K562 (cell line): Measurements from ENCODE around the gene CST5. TPM values are rescaled to one million over a fixed set of nuclear protein-coding genes. Genes with fewer than 3 reads are reported as not detected.

Experiments used
- ATAC-seq: fragments of 200-7000 bp; cut with Tn5 transposase; 3 replicates; pipeline ENCODE4 v1.9.1; 2020; ENCODE audit warnings: moderate library complexity
- BruUV-seq: library from RNA; stranded (reverse); fragments of 400-500 nt; replicated peaks from 2 replicates; lab custom pipeline; 2021; lab: Mats Ljungman, UMichigan
- CTCF ChIA-PET: fragments of 300-600 bp; formaldehyde crosslinking; extraction: SDS; loops from one replicate; lab custom pipeline; 2021; ENCODE audit warnings: low intra/inter-chr PET ratio; lab: Yijun Ruan, JAX
- POLR2A ChIA-PET: fragments of 300-600, 350-650 bp; sonication (Branson Sonifier 250); formaldehyde crosslinking; extraction: SDS; loops from one replicate; lab custom pipeline; 2021; ENCODE audit warnings: antibody characterized with exemption, inconsistent platforms; lab: Yijun Ruan, JAX
- DNase-seq, 4 experiments: peaks; one replicate each; pipeline versions ENCODE4 v3.0.0 to v3.0.0-alpha.2; 2011 to 2018; ENCODE audit warnings: low spot score in 3 of 4, mixed read lengths in 3 of 4; ENCODE audit errors: extremely low read depth in 1 of 4
- FAIRE-seq: peaks from 2 replicates; lab custom pipeline; 2011; peaks lifted over from hg19 to GRCh38; lab: Jason Lieb, UNC
- H2AFZ ChIP-seq: 2 replicates; pipeline ENCODE4 v1.6.0; 2011; ENCODE audit warnings: low read depth, low read length, control low read depth, inconsistent platforms
- H3K27ac ChIP-seq: fragments of 200-600 bp; 3 replicates; pipeline ENCODE4 v1.8.0; 2011; ENCODE audit warnings: low read depth, mild to moderate bottlenecking, control low read depth, inconsistent platforms, low read length, moderate library complexity, mixed read lengths; ENCODE audit errors: extremely low read depth
- H3K27me3 ChIP-seq, 2 experiments: fragments of 300-600 bp in 1 of 2; 2 replicates in 1 of 2; 3 replicates in 1 of 2; pipeline versions ENCODE4 v1.6.0 to v1.8.0; 2011; ENCODE audit warnings: inconsistent platforms in 2 of 2, low read length in 2 of 2, mild to moderate bottlenecking in 1 of 2, mixed read lengths in 1 of 2, moderate library complexity in 1 of 2; ENCODE audit not compliant: control insufficient read depth in 2 of 2, insufficient read depth in 2 of 2
- H3K36me3 ChIP-seq: fragments of 300-600 bp; 3 replicates; pipeline ENCODE4 v1.8.0; 2011; ENCODE audit warnings: mild to moderate bottlenecking, low read length, inconsistent platforms; ENCODE audit not compliant: control insufficient read depth, insufficient read depth
- H3K4me1 ChIP-seq, 2 experiments: fragments of 200-600 bp in 1 of 2; replicated peaks in 1 of 2; 2 replicates in 1 of 2; 3 replicates in 1 of 2; pipeline versions ENCODE4 v1.5.1 to v1.8.0; 2011; ENCODE audit warnings: inconsistent platforms in 2 of 2, low read length in 2 of 2, mild to moderate bottlenecking in 1 of 2, mixed read lengths in 1 of 2, moderate library complexity in 1 of 2; ENCODE audit not compliant: control insufficient read depth in 2 of 2, insufficient read depth in 2 of 2
- H3K4me2 ChIP-seq: 2 replicates; pipeline ENCODE4 v1.6.1; 2011; ENCODE audit warnings: low read length, control low read depth, inconsistent platforms, mixed read lengths; ENCODE audit not compliant: insufficient read depth
- H3K4me3 ChIP-seq: fragments of 200-600 bp; sonication (generic), shearing (Covaris generic); 2 replicates; pipeline ENCODE4 v1.5.1; 2016; ENCODE audit warnings: control low read depth, inconsistent platforms
- H3K79me2 ChIP-seq: fragments of 200-600 bp; 3 replicates; pipeline ENCODE4 v1.8.0; 2011; ENCODE audit warnings: low read length, inconsistent platforms; ENCODE audit not compliant: control insufficient read depth, insufficient read depth
- H3K9ac ChIP-seq, 2 experiments: 2 replicates each; pipeline versions ENCODE4 v1.6.0 to v1.6.1; 2011; ENCODE audit warnings: low read depth in 2 of 2, low read length in 2 of 2, control low read depth in 1 of 2, inconsistent platforms in 1 of 2, mild to moderate bottlenecking in 1 of 2, mixed read lengths in 1 of 2; ENCODE audit not compliant: insufficient read depth in 1 of 2
- H3K9me1 ChIP-seq: one replicate; pipeline ENCODE4 v1.6.0; 2011; ENCODE audit warnings: inconsistent platforms, mild to moderate bottlenecking, low read length, moderate library complexity; ENCODE audit not compliant: control insufficient read depth, insufficient read depth
- H3K9me3 ChIP-seq: replicated peaks from 2 replicates; pipeline ENCODE4 v1.5.1; 2011; ENCODE audit warnings: low read depth, low read length, inconsistent platforms; ENCODE audit not compliant: control insufficient read depth, insufficient read depth
- H4K20me1 ChIP-seq: replicated peaks from 2 replicates; pipeline ENCODE4 v1.6.1; 2011; ENCODE audit warnings: low read length, inconsistent platforms, mixed read lengths; ENCODE audit not compliant: control insufficient read depth, insufficient read depth
- ARID2 ChIP-seq: fragments of 450-650 bp; IDR thresholded peaks from 2 replicates; pipeline ENCODE4 v1.6.1; 2017; ENCODE audit warnings: antibody characterized with exemption, mild to moderate bottlenecking
- HNRNPK ChIP-seq: fragments of 200-400 bp; formaldehyde crosslinking; IDR thresholded peaks from one replicate; pipeline ENCODE4 v1.6.1; 2018; ENCODE audit warnings: mild to moderate bottlenecking, low read depth, low read length; ENCODE audit not compliant: poor library complexity, severe bottlenecking
- HNRNPL ChIP-seq: fragments of 200-400 bp; formaldehyde crosslinking; IDR thresholded peaks from 2 replicates; pipeline ENCODE4 v1.6.1; 2017; ENCODE audit warnings: low read depth, mild to moderate bottlenecking, low read length
- MBD1 ChIP-seq: fragments of 250-450 bp; sonication (Bioruptor Pico); IDR thresholded peaks from 2 replicates; pipeline ENCODE4 v1.8.0; 2022; ENCODE audit warnings: inconsistent platforms
- NCOA4 ChIP-seq: fragments of 450-650 bp; IDR thresholded peaks from 2 replicates; pipeline ENCODE4 v1.6.1; 2018; ENCODE audit warnings: mild to moderate bottlenecking; ENCODE audit not compliant: partially characterized antibody
- PBX2 ChIP-seq, 2 experiments: IDR thresholded peaks in 1 of 2; conservative IDR thresholded peaks in 1 of 2; 2 replicates each; pipeline ENCODE4 v1.6.1; 2016; ENCODE audit warnings: low read depth in 2 of 2, mild to moderate bottlenecking in 1 of 2, missing compliant biosample characterization in 1 of 2, missing genetic modification characterization in 1 of 2, moderate library complexity in 1 of 2
- PHTF2 ChIP-seq: fragments of 250-450 bp; sonication (Bioruptor Pico); IDR thresholded peaks from 2 replicates; pipeline ENCODE4 v1.5.0; 2021; ENCODE audit warnings: mild to moderate bottlenecking
- SAP30 ChIP-seq: fragments of 200-600 bp; sonication (generic); IDR thresholded peaks from 2 replicates; pipeline ENCODE4 v1.6.1; 2012; ENCODE audit warnings: borderline replicate concordance, low read depth, mild to moderate bottlenecking, moderate library complexity, low read length, control low read depth, inconsistent platforms; ENCODE audit not compliant: insufficient read depth, poor library complexity, severe bottlenecking
- SRSF1 ChIP-seq: fragments of 200-400 bp; formaldehyde crosslinking; IDR thresholded peaks from 2 replicates; pipeline ENCODE4 v1.6.1; 2017; ENCODE audit warnings: mild to moderate bottlenecking, low read depth, low read length, moderate library complexity
- ZKSCAN3 ChIP-seq: fragments of 250-450 bp; sonication (Bioruptor Pico); IDR thresholded peaks from 2 replicates; pipeline ENCODE4 v1.4.0; 2020
- ZNF3 ChIP-seq: fragments of 250-450 bp; sonication (Bioruptor Pico); IDR thresholded peaks from 2 replicates; pipeline ENCODE4 v1.5.0; 2021; ENCODE audit warnings: mild to moderate bottlenecking, moderate library complexity
- ZNF324 ChIP-seq: fragments of 250-450 bp; sonication (Bioruptor Pico); IDR thresholded peaks from 2 replicates; pipeline ENCODE4 v1.4.0; 2020; ENCODE audit warnings: mild to moderate bottlenecking
- ZNF551 ChIP-seq: fragments of 250-450 bp; sonication (Bioruptor Pico); IDR thresholded peaks from 2 replicates; pipeline ENCODE4 v1.5.0; 2021; ENCODE audit warnings: mild to moderate bottlenecking, moderate library complexity
- WGBS: fragments of 100-300 bp; shearing (Covaris generic); methylation state at CpG from one replicate; pipeline ENCODE4 v1.1.6; 2016; ENCODE audit warnings: low coverage, mixed read lengths; ENCODE audit not compliant: insufficient coverage; ENCODE audit errors: missing lambda C conversion rate; 5-methylcytosine and 5-hydroxymethylcytosine counted together
- in situ Hi-C: fragments of 300-500 bp; cut with MboI; formaldehyde crosslinking; loops from 4 replicates; pipeline ENCODE4 v1.15.0; 2018; ENCODE audit warnings: inconsistent platforms, mixed read lengths
- intact Hi-C: fragments of 100-400 bp; cut with micrococcal nuclease; formaldehyde crosslinking; loops from 2 replicates; pipeline ENCODE4 v1.14.2; 2022
- polyA plus RNA-seq, 8 experiments: library from polyadenylated mRNA; depleted of rRNA in 4 of 8; stranded (reverse) in 5 of 8; unstranded in 3 of 8; fragments of >200 nt; fragmentation: Nextera tagmentation in 2 of 8; fragmentation: Illumina TruSeq in 1 of 8; extraction: Ambion mirVana in 2 of 8; extraction: Trizol in 1 of 8; gene quantifications; 2 replicates each; pipeline versions ENCODE4 v1.2.1 to v1.2.3, GENCODE V29; 2011 to 2014; ENCODE audit warnings: inconsistent platforms in 1 of 8, missing spikeins in 1 of 8
- total RNA-seq, 7 experiments: library from RNA; depleted of rRNA in 6 of 7; stranded (reverse); fragments of >200 nt in 6 of 7; fragmentation: Illumina TruSeq in 2 of 7; extraction: Trizol in 2 of 7; gene quantifications; 2 replicates each; pipeline versions ENCODE4 v1.2.1 to v1.2.3, GENCODE V29; 2011 to 2021; ENCODE audit warnings: low replicate concordance in 1 of 7

Gene CST5
- total and polyA plus RNA-seq, 9 of the 15 experiments (the other 6 are each of a cell fraction or from before 2014, with no cell fraction given), result not detected

GRCh38 chr20:23873370-23874015 is 6.1 kb downstream of the CST5 start:
- intact Hi-C loops, result no loop called here
- WGBS, result 0% methylated on average over 3 of the region's 3 CpGs
- no peak for DNase-seq
- H3K9ac ChIP-seq, result no peak overlapping the region
- H3K36me3 ChIP-seq, result no peaks in the 10 kb centered on the region
- ChIA-PET CTCF (no interaction called here), POLR2A (no interaction called here)
- BruUV-seq, result no TSS peak
- no peak overlapping the region for H3K4me2 ChIP-seq
- H2AFZ ChIP-seq, result no peak overlapping the region
- H3K79me2 ChIP-seq, result no peaks in the 10 kb centered on the region
- H3K4me1 ChIP-seq, result no peaks in the 10 kb centered on the region
- no peaks in the 10 kb centered on the region for H3K9me1 ChIP-seq
- H3K9me3 ChIP-seq, result no peaks in the 10 kb centered on the region
- no peak for TF ChIP-seq HNRNPL
- TF ChIP-seq SRSF1, result no peak
- TF ChIP-seq ARID2, result no peak
- TF ChIP-seq ZKSCAN3 (CRISPR knock-in tag), result no peak
- TF ChIP-seq PBX2 (CRISPR knock-in tag; IDR thresholded peaks at IDR 0.05; ENCODE audit: low read depth), result no peak
- TF ChIP-seq PBX2 (tag; conservative IDR thresholded peaks at IDR 0.05; ENCODE audit: low read depth), result no peak
- no peak for TF ChIP-seq SAP30
- no peak for TF ChIP-seq HNRNPK
- no peak for TF ChIP-seq ZNF3 (CRISPR knock-in tag)
- no peak for TF ChIP-seq MBD1 (CRISPR knock-in tag)
- TF ChIP-seq ZNF324 (CRISPR knock-in tag), result no peak
- TF ChIP-seq ZNF551 (CRISPR knock-in tag), result no peak
- no peak for TF ChIP-seq NCOA4
- no peak for TF ChIP-seq PHTF2 (CRISPR knock-in tag)
- H3K4me3 ChIP-seq, result no peak overlapping the region
- in situ Hi-C loops, result no loop called here
- ATAC-seq, result no peak
- no peaks in the 10 kb centered on the region for H3K27me3 ChIP-seq
- no peak for FAIRE-seq
- H4K20me1 ChIP-seq, result no peaks in the 10 kb centered on the region
- H3K27ac ChIP-seq, result no peak overlapping the region
